Measurements from ENCODE around the gene MTRFR. TPM values are rescaled to one million over a fixed set of nuclear protein-coding genes. Genes with fewer than 3 reads are reported as not detected.
"Not testable (repeated sequence)": the region's sequence is repeated elsewhere in the genome, so short reads cannot be mapped to it uniquely, and the experiment has no call there.

MTRFR gene
- total and polyA plus RNA-seq, 5 donors from 2014 or later: 31.0 to 46.4 (median 42.6) TPM

DNA sequence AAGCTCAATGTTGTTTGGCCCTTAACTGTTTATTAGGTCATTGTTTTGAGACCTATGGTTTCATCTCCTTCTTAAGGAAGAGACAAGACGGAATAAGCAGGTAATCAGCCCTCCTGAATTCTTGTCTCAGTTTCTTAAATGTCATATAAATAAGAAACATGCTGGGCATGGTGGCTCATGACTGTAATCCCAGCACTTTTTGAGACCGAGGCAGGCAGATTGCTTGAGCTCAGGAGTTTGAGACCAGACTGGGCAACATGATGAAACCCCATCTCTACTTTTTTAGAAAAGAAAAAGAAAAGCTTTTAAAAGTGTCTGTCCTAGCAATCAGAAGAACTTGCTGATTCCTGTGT lies 5.1 kb downstream of the MTRFR start:
- Mint-ChIP-seq H3K4me1 (peaks cover 18 to 76% (median 39%) of the 10 kb centered on the region in 4 donors), H3K27ac (peak overlapping the region; percentile 48 to 82 (median 73)), H3K36me3 (peaks cover 17% of the 10 kb centered on the region), H3K9me3 (no peaks in the 10 kb centered on the region), H3K27me3 (no peaks in the 10 kb centered on the region), H3K4me3 (peak overlapping the region in 3 of 4 donors; percentile 43 to 87 (median 56))
- Histone ChIP-seq H3K4me3 (ENCODE audit: low read depth, low read length) (no peak overlapping the region), H3K4me1 (ENCODE audit: control insufficient read depth, insufficient read depth, low read length, poor library complexity, severe bottlenecking) (peaks cover 53% of the 10 kb centered on the region), H3K36me3 (ENCODE audit: control insufficient read depth, insufficient read depth, low read length) (peaks cover 18% of the 10 kb centered on the region), H3K27me3 (ENCODE audit: control insufficient read depth, insufficient read depth, low read length) (no peaks in the 10 kb centered on the region), H3K27ac (ENCODE audit: insufficient read depth, low read length, poor library complexity, severe bottlenecking) (peak overlapping the region; percentile 62), H3K9me3 (ENCODE audit: control insufficient read depth in 2 of 2, low read length in 2 of 2) (no peaks in the 10 kb centered on the region)
- ATAC-seq (ENCODE audit: low read depth in 2 of 2): no peak
- DNase-seq: no peak

DNA sequence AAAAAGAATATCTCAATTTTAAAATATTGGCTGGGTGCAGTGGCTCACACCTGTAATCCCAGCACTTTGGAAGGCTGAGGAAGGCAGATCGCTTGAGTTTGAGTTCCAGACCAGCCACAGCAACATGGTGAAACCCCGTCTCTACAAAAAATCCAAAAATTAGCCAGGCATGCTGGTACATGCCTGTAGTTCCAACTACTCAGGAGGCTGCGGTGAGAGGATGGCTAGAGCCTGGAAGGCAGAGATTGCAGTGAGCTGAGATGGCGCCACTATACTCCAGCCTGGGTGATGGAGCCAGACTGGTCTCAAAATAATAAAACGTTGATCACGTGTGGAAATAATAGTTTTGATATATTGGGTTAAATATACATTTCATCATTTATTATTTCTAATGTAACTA lies 5.7 kb downstream of the MTRFR start:
- peak overlapping the region in 2 of 3 donors; percentile 32 to 73 for H3K27ac Mint-ChIP-seq
- H3K4me3 Mint-ChIP-seq: no peak overlapping the region

DNA sequence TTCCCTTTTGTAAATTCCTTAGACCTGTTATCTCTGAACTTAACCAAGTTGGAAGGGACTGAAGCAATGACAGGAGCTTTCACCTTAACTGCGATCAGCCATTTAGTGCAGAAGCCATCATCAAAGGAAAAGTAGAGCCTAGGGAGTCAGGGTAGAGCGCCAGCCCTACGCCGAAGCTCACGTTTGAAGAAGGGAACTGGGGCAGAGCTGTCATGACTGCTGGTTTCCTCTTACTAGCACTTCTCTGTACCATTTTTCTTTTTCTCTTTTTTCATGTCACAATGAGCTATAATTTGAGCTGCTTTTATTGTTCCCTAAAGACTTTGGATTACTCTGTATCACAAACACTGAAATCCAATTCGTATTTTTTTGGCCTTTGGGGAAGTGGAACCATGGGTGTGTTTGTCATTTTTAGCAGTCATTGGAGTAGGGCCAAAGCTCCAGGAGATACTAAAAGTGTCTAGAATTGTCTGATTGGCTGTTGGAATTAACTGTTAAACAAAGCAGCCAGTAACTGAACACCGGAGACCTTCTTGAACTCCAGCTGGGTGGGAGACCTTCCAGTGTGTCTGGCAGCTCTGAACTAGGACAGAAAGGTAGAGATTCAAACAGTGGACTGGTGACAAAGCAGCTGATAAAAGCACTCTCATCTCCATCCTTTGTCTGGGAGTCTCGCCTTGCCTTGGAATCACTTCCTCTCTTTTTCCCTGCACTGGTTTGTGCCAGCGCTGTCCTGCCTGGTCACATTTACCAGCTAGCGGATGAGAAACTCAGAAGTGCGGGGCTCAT lies 9.1 kb downstream of the MTRFR start:
- Histone ChIP-seq H3K4me3 (ENCODE audit: low read depth, low read length) (no peak overlapping the region), H3K4me1 (ENCODE audit: control insufficient read depth, insufficient read depth, low read length, poor library complexity, severe bottlenecking) (peaks cover 16% of the 10 kb centered on the region), H3K27me3 (ENCODE audit: control insufficient read depth, insufficient read depth, low read length) (no peaks in the 10 kb centered on the region), H3K36me3 (ENCODE audit: control insufficient read depth, insufficient read depth, low read length) (peaks cover 21% of the 10 kb centered on the region), H3K9me3 (ENCODE audit: control insufficient read depth in 2 of 2, low read length in 2 of 2) (no peaks in the 10 kb centered on the region), H3K27ac (ENCODE audit: insufficient read depth, low read length, poor library complexity, severe bottlenecking) (peak overlapping the region; percentile 5)
- Mint-ChIP-seq H3K27me3 (no peaks in the 10 kb centered on the region), H3K27ac (peak overlapping the region; percentile 60 to 86 (median 80)), H3K36me3 (peaks cover 23% of the 10 kb centered on the region), H3K9me3 (no peaks in the 10 kb centered on the region), H3K4me1 (peaks cover 27 to 72% (median 43%) of the 10 kb centered on the region in 4 donors), H3K4me3 (peak overlapping the region in 3 of 4 donors; percentile 48 to 63 (median 50))
- ATAC-seq (ENCODE audit: low read depth in 2 of 2) (no peak), DNase-seq (no peak)

More for the DNA sequence above, 5.7 kb downstream of the MTRFR start:
- ATAC-seq (ENCODE audit: low read depth in 2 of 2) (no peak), DNase-seq (no peak)
- no peaks in the 10 kb centered on the region for H3K27me3 ChIP-seq (ENCODE audit: control insufficient read depth, insufficient read depth, low read length)
- Mint-ChIP-seq H3K4me1 (peaks cover 18 to 76% (median 40%) of the 10 kb centered on the region in 4 donors), H3K9me3 (no peaks in the 10 kb centered on the region), H3K27me3 (no peaks in the 10 kb centered on the region), H3K36me3 (peaks cover 13% of the 10 kb centered on the region)
- H3K4me1 ChIP-seq (ENCODE audit: control insufficient read depth, insufficient read depth, low read length, poor library complexity, severe bottlenecking): peaks cover 46% of the 10 kb centered on the region
- H3K9me3 ChIP-seq (ENCODE audit: control insufficient read depth in 2 of 2, low read length in 2 of 2): no peaks in the 10 kb centered on the region
- no peak overlapping the region for H3K4me3 ChIP-seq (ENCODE audit: low read depth, low read length)
- H3K27ac ChIP-seq (ENCODE audit: insufficient read depth, low read length, poor library complexity, severe bottlenecking): no peak overlapping the region
- H3K36me3 ChIP-seq (ENCODE audit: control insufficient read depth, insufficient read depth, low read length): peaks cover 18% of the 10 kb centered on the region

DNA sequence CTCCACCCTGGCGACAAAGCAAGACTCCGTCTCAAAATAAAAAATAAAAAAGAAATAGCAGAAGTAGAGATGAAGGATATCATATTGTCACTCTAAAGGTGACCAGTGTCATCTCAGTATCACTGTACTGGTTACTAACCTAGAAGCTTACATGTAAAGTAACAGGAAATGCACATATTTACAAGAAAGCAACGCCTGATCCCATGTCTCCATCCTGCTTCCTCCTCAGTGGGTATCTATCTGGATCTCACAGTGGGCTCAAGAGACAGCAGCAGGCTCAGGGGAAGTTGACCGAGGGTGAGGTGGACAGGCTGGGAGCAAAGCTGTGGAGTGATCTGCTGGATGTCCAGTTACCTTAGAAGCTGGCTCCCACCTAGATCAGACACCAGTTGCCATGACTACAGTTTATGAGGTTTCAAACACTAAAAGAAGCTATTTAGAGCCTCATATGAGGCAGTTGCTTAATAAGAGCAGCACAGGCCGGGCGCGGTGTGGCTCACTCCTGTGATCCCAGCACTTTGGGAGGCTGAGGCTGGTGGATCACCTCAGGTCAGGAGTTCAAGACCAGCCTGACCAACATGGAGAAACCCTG lies 10.5 kb downstream of the MTRFR start:
- Histone ChIP-seq H3K4me3 (ENCODE audit: low read depth, low read length) (no peak overlapping the region), H3K4me1 (ENCODE audit: control insufficient read depth, insufficient read depth, low read length, poor library complexity, severe bottlenecking) (peaks cover 2% of the 10 kb centered on the region), H3K9me3 (ENCODE audit: control insufficient read depth in 2 of 2, low read length in 2 of 2) (no peaks in the 10 kb centered on the region), H3K36me3 (ENCODE audit: control insufficient read depth, insufficient read depth, low read length) (peaks cover 27% of the 10 kb centered on the region), H3K27me3 (ENCODE audit: control insufficient read depth, insufficient read depth, low read length) (no peaks in the 10 kb centered on the region), H3K27ac (ENCODE audit: insufficient read depth, low read length, poor library complexity, severe bottlenecking) (no peak overlapping the region)
- H3K4me3 Mint-ChIP-seq: peak overlapping the region in 2 of 4 donors; percentile 25 to 60
- H3K27ac Mint-ChIP-seq: peak overlapping the region in 1 of 3 donors; percentile 49
- DNase-seq: no peak
- H3K9me3 Mint-ChIP-seq: no peaks in the 10 kb centered on the region
- no peak for ATAC-seq (ENCODE audit: low read depth in 2 of 2)
- peaks cover 22 to 72% (median 45%) of the 10 kb centered on the region in 4 donors for H3K4me1 Mint-ChIP-seq
- H3K36me3 Mint-ChIP-seq: peaks cover 33% of the 10 kb centered on the region
- no peaks in the 10 kb centered on the region for H3K27me3 Mint-ChIP-seq

GRCh38 chr12:123245678-123246077 lies 12.4 kb downstream of the MTRFR start:
- Histone ChIP-seq H3K27me3 (ENCODE audit: control insufficient read depth, insufficient read depth, low read length) (no peaks in the 10 kb centered on the region), H3K9me3 (ENCODE audit: control insufficient read depth in 2 of 2, low read length in 2 of 2) (no peaks in the 10 kb centered on the region), H3K36me3 (ENCODE audit: control insufficient read depth, insufficient read depth, low read length) (peaks cover 18% of the 10 kb centered on the region), H3K4me1 (ENCODE audit: control insufficient read depth, insufficient read depth, low read length, poor library complexity, severe bottlenecking) (peaks cover 3% of the 10 kb centered on the region), H3K27ac (ENCODE audit: insufficient read depth, low read length, poor library complexity, severe bottlenecking) (no peak overlapping the region), H3K4me3 (ENCODE audit: low read depth, low read length) (no peak overlapping the region)
- no peak for ATAC-seq (ENCODE audit: low read depth in 2 of 2)
- peaks cover 39% of the 10 kb centered on the region for H3K36me3 Mint-ChIP-seq
- no peak for DNase-seq
- H3K4me3 Mint-ChIP-seq: peak overlapping the region in 3 of 4 donors; percentile 24 to 76 (median 46)
- H3K9me3 Mint-ChIP-seq: no peaks in the 10 kb centered on the region
- H3K4me1 Mint-ChIP-seq: peaks cover 31 to 75% (median 54%) of the 10 kb centered on the region in 4 donors
- H3K27ac Mint-ChIP-seq: peak overlapping the region; percentile 52 to 90 (median 72)
- H3K27me3 Mint-ChIP-seq: no peaks in the 10 kb centered on the region

DNA sequence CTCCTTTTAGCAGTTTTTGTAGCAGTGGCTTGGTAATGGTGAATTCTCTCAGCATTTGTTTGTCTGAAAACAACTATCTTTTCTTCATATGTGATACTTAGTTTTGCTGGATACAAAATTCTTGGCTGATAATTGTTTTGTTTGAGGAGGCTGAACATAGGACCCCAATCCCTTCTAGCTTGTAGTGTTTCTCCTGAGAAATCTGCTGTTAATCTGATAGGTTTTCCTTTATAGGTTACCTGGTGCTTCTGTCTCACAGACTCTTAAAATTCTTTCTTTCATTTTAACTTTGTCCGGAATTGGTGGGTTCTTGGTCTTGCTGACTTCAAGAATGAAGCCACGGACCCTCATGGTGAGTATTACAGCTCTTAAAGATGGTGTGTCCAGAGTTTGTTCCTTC lies 14.9 kb downstream of the MTRFR start:
- H3K27me3 Mint-ChIP-seq; ATAC-seq (ENCODE audit: low read depth in 2 of 2); H3K27me3 ChIP-seq (ENCODE audit: control insufficient read depth, insufficient read depth, low read length); DNase-seq; H3K9me3 Mint-ChIP-seq; H3K27ac ChIP-seq (ENCODE audit: insufficient read depth, low read length, poor library complexity, severe bottlenecking); H3K9me3 ChIP-seq (ENCODE audit: control insufficient read depth in 2 of 2, low read length in 2 of 2); H3K4me3 ChIP-seq (ENCODE audit: low read depth, low read length); H3K4me1 ChIP-seq (ENCODE audit: control insufficient read depth, insufficient read depth, low read length, poor library complexity, severe bottlenecking): not testable (repeated sequence)
- Mint-ChIP-seq H3K36me3 (peaks cover 32% of the 10 kb centered on the region), H3K4me3 (peak overlapping the region; percentile 2 to 50 (median 39)), H3K27ac (peak overlapping the region in 2 of 3 donors; percentile 31 to 85), H3K4me1 (peaks cover 22 to 75% (median 51%) of the 10 kb centered on the region in 4 donors)
- H3K36me3 ChIP-seq (ENCODE audit: control insufficient read depth, insufficient read depth, low read length): peaks cover 14% of the 10 kb centered on the region

DNA sequence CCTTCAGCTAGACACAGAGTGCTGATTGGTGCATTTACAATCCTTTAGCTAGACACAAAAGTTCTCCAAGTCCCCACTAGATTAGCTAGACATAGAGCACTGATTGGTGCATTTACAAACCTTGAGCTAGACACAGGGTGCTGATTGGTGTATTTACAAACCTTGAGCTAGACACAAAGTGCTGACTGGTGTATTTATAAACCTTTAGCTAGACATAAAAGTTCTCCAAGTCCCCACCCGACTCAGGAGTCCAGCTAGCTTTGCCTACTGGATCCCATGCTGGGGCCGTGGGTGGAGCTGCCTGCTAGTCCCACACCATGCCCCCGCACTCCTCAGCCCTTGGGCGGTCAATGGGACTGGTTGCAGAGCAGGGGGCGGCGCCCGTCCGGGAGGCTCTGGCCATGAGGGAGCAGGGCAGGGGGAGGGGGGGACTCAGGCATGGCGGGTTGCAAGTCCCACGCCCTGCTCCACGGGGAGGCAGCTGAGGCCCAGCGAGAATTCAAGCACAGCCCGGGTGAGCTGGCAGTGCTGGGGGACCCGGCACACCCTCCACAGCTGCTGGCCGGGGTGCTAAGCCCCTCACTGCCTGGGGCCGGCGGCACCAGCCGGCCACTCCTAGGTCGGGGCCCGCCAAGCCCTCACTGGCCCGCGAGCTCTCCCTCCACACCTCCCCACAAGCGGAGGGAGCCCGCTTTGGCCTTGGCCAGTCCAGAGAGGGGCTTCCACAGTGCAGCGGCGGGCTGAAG lies 15.9 kb downstream of the MTRFR start:
- peaks cover 23% of the 10 kb centered on the region for H3K36me3 ChIP-seq (ENCODE audit: control insufficient read depth, insufficient read depth, low read length)
- Mint-ChIP-seq H3K36me3 (peaks cover 37% of the 10 kb centered on the region), H3K4me1 (peaks cover 22 to 74% (median 47%) of the 10 kb centered on the region in 4 donors)
- ATAC-seq (ENCODE audit: low read depth in 2 of 2); H3K27ac Mint-ChIP-seq; DNase-seq; H3K9me3 Mint-ChIP-seq; H3K27me3 ChIP-seq (ENCODE audit: control insufficient read depth, insufficient read depth, low read length); H3K4me1 ChIP-seq (ENCODE audit: control insufficient read depth, insufficient read depth, low read length, poor library complexity, severe bottlenecking); H3K4me3 ChIP-seq (ENCODE audit: low read depth, low read length); H3K27me3 Mint-ChIP-seq; H3K4me3 Mint-ChIP-seq; H3K9me3 ChIP-seq (ENCODE audit: control insufficient read depth in 2 of 2, low read length in 2 of 2); H3K27ac ChIP-seq (ENCODE audit: insufficient read depth, low read length, poor library complexity, severe bottlenecking): not testable (repeated sequence)
